Measurements from ENCODE around the gene TEX261. TPM values are rescaled to one million over a fixed set of nuclear protein-coding genes. Genes with fewer than 3 reads are reported as not detected.
A peak's percentile ranks its signal among the peaks of the same experiment; 100 is the strongest.

Gene TEX261
- total and polyA plus RNA-seq, 7 donors, result 31.9 to 70.7 (median 53.8) TPM

DNA sequence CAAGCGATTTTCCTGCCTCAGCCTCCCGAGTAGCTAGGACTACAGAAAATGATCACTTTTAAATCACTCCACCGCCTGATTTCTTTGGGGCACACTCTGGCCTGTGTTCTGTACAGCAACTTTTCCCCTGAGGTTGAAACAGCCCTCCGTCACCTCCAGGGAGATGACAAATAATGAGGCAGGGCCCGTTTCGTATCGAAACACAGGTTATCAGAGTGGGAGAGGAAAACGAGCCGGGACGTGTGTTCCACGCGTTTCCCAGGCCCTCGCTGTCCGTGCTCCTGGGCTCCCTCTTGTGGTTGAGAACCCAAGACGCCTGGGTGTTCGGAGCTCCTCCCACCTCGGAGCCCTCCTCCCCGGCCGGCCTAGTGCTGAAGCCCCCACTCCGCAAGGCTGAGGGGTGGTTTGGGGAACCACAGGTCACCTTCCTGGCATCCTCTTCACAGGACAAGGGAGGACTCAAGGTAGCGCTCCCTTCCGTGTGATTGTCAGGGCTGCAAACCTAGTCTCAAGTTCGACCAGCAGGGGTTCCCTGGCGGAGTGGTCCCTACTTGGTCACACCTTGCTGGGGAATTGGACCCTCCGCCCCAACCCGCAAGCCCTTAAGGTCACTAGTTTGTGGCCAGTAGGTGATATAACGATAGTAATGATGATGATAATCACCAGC lies 46.2 kb downstream of the TEX261 start:
- ATAC-seq, result peak; percentile 93 to 99 (median 94)
- WGBS, 3 donors, result 11 to 12% (median 11%) methylated on average over 27 of the region's 27 CpGs
- intact Hi-C loops (cut with DNase I), result loop anchor here in 1 of 2 donors (5.0 kb wide), 1 partner anchor 156 kb away; the partner anchor contains the start of gene FIGLA
- H3K4me1 ChIP-seq, result peaks cover 3% of the 10 kb centered on the region
- H3K36me3 ChIP-seq (ENCODE audit: insufficient read depth in 1 of 2, low read depth in 1 of 2), result no peaks in the 10 kb centered on the region
- peak; percentile 81 to 87 for DNase-seq
- H3K9me3 ChIP-seq, result no peaks in the 10 kb centered on the region
- H3K4me3 ChIP-seq, result peak overlapping the region; percentile 47
- peak; percentile 87 for TF ChIP-seq CTCF (IDR thresholded peaks at IDR 0.05)
- no peak overlapping the region for H3K27ac ChIP-seq
- H3K27me3 ChIP-seq (ENCODE audit: insufficient read depth in 3 of 3, low read length in 2 of 3), result no peaks in the 10 kb centered on the region

- 65 to 68% (median 66%) methylated on average over 11 of the region's 11 CpGs for WGBS, 3 donors
- H3K4me1 ChIP-seq, result peaks cover 3% of the 10 kb centered on the region
- no peaks in the 10 kb centered on the region for H3K36me3 ChIP-seq (ENCODE audit: insufficient read depth in 1 of 2, low read depth in 1 of 2)
- no peak overlapping the region for H3K4me3 ChIP-seq
- TF ChIP-seq CTCF (IDR thresholded peaks at IDR 0.05), result no peak
- no peaks in the 10 kb centered on the region for H3K27me3 ChIP-seq (ENCODE audit: insufficient read depth in 3 of 3, low read length in 2 of 3)
- H3K27ac ChIP-seq, result no peak overlapping the region
- H3K9me3 ChIP-seq, result no peaks in the 10 kb centered on the region
- ATAC-seq (peak in 1 of 4 donors; percentile 15), DNase-seq (peak in 1 of 2 donors; percentile 31)
- intact Hi-C loops (cut with DNase I), result loop anchor here (2.0 to 5.0 kb wide), 3 partner anchors 77 to 155 kb away; partner anchors contain the start of gene FIGLA (in 1 of the 2)
Observed at GRCh38 chr2:70947556-70948184, 47.0 kb downstream of the TEX261 start.

DNA sequence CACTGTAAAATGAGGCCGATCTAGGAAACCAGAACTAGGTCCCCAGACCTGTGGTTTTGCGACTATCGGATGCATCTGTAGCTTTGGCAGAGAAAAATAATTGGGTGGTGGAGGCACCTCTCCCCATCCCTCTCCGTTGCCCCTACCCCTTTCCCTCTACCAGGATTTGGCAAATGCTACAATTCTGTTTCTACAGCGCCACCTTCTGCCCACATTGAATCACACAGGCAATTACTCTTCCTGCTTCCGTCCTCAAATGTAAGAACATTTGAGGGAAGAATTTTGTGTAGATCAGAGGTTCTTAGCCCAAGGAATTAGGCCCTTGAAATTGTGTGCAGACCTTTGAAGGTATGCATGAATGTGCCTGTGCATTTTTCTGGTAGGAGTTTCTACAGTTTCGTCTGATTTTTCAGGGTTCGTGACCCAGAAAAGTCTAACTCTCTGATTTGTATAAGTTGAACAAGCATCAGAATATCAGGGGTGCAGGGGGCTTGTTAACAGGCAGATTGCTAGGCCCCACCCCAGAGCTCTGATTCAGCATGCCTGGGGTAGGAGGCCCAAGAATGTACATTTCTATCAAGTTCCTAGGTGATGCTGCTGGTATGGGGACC lies 47.7 kb downstream of the TEX261 start:
- H3K4me1 ChIP-seq, result peaks cover 3% of the 10 kb centered on the region
- TF ChIP-seq CTCF (IDR thresholded peaks at IDR 0.05), result peak; percentile 69
- no peaks in the 10 kb centered on the region for H3K27me3 ChIP-seq (ENCODE audit: insufficient read depth in 3 of 3, low read length in 2 of 3)
- peak in 3 of 4 donors; percentile 45 to 59 (median 47) for ATAC-seq
- H3K4me3 ChIP-seq, result no peak overlapping the region
- peak in 1 of 2 donors; percentile 46 for DNase-seq
- no peak overlapping the region for H3K27ac ChIP-seq
- intact Hi-C loops (cut with DNase I), result loop anchor here (2.0 to 5.0 kb wide), 3 partner anchors 76 to 155 kb away; partner anchors contain the start of gene FIGLA (in 1 of the 2)
- no peaks in the 10 kb centered on the region for H3K9me3 ChIP-seq
- no peaks in the 10 kb centered on the region for H3K36me3 ChIP-seq (ENCODE audit: insufficient read depth in 1 of 2, low read depth in 1 of 2)
- WGBS, 3 donors, result 24 to 25% (median 25%) methylated on average over 8 of the region's 8 CpGs

- Histone ChIP-seq H3K27me3 (ENCODE audit: insufficient read depth in 3 of 3, low read length in 2 of 3) (no peaks in the 10 kb centered on the region), H3K27ac (no peak overlapping the region), H3K36me3 (ENCODE audit: insufficient read depth in 1 of 2, low read depth in 1 of 2) (no peaks in the 10 kb centered on the region), H3K4me1 (peaks cover 3% of the 10 kb centered on the region), H3K9me3 (no peaks in the 10 kb centered on the region), H3K4me3 (no peak overlapping the region)
- DNase-seq (no peak), ATAC-seq (no peak)
- WGBS, 3 donors, result 84 to 92% (median 91%) methylated on average over 3 to 4 of the region's 4 CpGs
- intact Hi-C loops (cut with DNase I), result no loop called here
- TF ChIP-seq CTCF (IDR thresholded peaks at IDR 0.05), result no peak
Observed at GRCh38 chr2:70944111-70944690, 50.5 kb downstream of the TEX261 start.

Data from psoas muscle (tissue), 8 donors.